ENCODE results near the gene PHLDB2. TPM values are rescaled to one million over a fixed set of nuclear protein-coding genes. Genes with fewer than 3 reads are reported as not detected.

PHLDB2 gene
- total RNA-seq, 2 experiments from 2014 or later: 1.2 to 2.4 TPM

- ATAC-seq (no peak), DNase-seq (no peak)
- Mint-ChIP-seq H3K9me3 (no peaks in the 10 kb centered on the region), H3K4me1 (ENCODE audit: low read depth) (no peaks in the 10 kb centered on the region), H3K27me3 (no peaks in the 10 kb centered on the region), H3K27ac (no peak overlapping the region), H3K4me3 (no peak overlapping the region), H3K36me3 (ENCODE audit: low read depth) (no peaks in the 10 kb centered on the region)
- POLR2A ChIA-PET: no interaction called here
- CTCF ChIA-PET: interaction anchor here (1.5 kb wide), 1 partner anchor 114 kb away, joined by 3 read pairs; no protein-coding TSS in a partner anchor
- intact Hi-C loops (cut with micrococcal nuclease): no loop called here
- TF ChIP-seq, protein P1, sequence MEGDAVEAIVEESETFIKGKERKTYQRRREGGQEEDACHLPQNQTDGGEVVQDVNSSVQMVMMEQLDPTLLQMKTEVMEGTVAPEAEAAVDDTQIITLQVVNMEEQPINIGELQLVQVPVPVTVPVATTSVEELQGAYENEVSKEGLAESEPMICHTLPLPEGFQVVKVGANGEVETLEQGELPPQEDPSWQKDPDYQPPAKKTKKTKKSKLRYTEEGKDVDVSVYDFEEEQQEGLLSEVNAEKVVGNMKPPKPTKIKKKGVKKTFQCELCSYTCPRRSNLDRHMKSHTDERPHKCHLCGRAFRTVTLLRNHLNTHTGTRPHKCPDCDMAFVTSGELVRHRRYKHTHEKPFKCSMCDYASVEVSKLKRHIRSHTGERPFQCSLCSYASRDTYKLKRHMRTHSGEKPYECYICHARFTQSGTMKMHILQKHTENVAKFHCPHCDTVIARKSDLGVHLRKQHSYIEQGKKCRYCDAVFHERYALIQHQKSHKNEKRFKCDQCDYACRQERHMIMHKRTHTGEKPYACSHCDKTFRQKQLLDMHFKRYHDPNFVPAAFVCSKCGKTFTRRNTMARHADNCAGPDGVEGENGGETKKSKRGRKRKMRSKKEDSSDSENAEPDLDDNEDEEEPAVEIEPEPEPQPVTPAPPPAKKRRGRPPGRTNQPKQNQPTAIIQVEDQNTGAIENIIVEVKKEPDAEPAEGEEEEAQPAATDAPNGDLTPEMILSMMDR (IDR thresholded peaks at IDR 0.05): no peak
Observed at GRCh38 chr3:111929484-111929883, 70.4 kb downstream of the PHLDB2 start.

DNA sequence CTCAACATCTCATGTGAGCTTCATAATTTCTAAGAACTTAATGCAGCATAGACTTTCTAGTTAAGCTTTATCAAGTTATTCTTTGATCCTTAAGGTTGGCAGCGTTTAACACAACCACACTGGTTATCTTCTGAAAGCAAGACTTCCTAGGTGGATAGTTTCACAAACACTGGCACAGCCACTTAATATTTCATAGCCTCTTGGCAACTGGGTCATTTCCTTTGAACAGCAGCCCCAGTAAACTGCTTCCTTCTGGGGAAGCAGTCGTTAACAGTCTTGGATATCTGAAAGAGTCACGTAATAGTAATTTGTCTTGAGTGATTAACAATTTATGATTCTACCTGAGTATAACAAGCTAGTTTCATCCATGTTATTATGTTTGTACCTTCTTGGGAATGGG lies 73.9 kb downstream of the PHLDB2 start:
- Mint-ChIP-seq H3K27me3 (no peaks in the 10 kb centered on the region), H3K36me3 (ENCODE audit: low read depth) (no peaks in the 10 kb centered on the region), H3K27ac (no peak overlapping the region), H3K4me1 (ENCODE audit: low read depth) (no peaks in the 10 kb centered on the region), H3K9me3 (no peaks in the 10 kb centered on the region), H3K4me3 (no peak overlapping the region)
- no peak for DNase-seq
- POLR2A ChIA-PET: no interaction called here
- TF ChIP-seq, protein P1 (IDR thresholded peaks at IDR 0.05): no peak
- intact Hi-C loops (cut with micrococcal nuclease): no loop called here
- CTCF ChIA-PET: interaction anchor here (1.0 to 1.4 kb wide), 3 partner anchors 58 to 215 kb away, joined by 3 read pairs; no protein-coding TSS in a partner anchor
- ATAC-seq: no peak

DNA sequence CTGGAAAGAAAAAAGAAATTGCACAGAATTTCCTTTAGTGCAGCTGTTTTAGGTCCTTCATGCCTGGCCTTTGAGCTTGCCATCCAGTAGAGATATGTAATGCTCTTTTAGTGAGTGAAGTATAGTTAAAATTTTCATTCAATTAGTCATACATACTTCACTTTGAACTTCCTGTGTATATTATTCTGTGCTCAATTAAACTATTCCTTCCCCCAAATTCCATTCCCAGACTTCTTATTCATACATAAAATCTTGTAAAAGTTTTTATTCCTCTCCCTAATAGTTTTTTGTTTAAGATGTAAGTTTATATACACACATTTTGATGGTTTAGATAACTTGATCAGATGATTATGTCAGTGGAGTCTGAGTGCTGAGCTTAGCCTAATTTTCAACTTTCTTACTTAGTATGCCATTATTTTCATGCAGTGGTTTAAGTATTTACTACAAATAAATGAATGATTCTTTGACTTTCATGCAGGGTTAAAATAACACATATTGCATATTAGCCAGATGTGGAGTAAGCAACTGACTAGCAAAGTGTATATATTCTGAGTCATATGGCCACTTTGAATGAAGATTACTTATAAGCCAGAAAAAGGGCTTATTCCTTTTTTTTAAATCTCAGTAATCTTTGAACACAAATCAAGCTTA lies 77.3 kb downstream of the PHLDB2 start:
- no peak overlapping the region for H3K27ac Mint-ChIP-seq
- POLR2A ChIA-PET: interaction anchor here (1.1 kb wide), 1 partner anchor 18 kb away, joined by 3 read pairs; no protein-coding TSS in a partner anchor
- H3K27me3 Mint-ChIP-seq: no peaks in the 10 kb centered on the region
- DNase-seq: no peak
- H3K36me3 Mint-ChIP-seq (ENCODE audit: low read depth): no peaks in the 10 kb centered on the region
- no peak overlapping the region for H3K4me3 Mint-ChIP-seq
- CTCF ChIA-PET: interaction anchor here (1.2 to 2.1 kb wide), 2 partner anchors 31 to 78 kb away, joined by 3 to 5 read pairs; no protein-coding TSS in a partner anchor
- intact Hi-C loops (cut with micrococcal nuclease): no loop called here
- TF ChIP-seq, protein P1 (IDR thresholded peaks at IDR 0.05): no peak
- no peaks in the 10 kb centered on the region for H3K9me3 Mint-ChIP-seq
- H3K4me1 Mint-ChIP-seq (ENCODE audit: low read depth): no peaks in the 10 kb centered on the region
- no peak for ATAC-seq

DNA sequence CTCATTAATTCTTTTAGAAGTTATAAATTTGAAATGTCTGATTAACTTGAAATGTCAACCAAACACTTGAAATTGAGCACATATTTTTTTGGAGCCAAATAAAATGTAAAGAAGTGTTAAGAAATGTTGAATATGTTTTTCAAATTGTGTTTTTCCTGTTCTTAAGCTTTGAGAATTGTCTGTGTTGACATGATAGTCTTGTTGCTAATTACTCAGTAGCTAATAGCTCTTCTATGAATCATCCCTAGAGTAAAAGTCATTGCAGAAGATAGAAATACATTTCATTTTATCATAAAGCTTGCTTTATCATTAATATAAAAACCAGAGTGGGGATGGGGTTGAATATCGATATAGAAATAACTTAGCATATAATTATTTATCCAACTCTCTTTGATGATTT lies 77.9 kb downstream of the PHLDB2 start:
- Mint-ChIP-seq H3K9me3 (no peaks in the 10 kb centered on the region), H3K4me1 (ENCODE audit: low read depth) (no peaks in the 10 kb centered on the region), H3K4me3 (no peak overlapping the region), H3K27me3 (no peaks in the 10 kb centered on the region), H3K36me3 (ENCODE audit: low read depth) (no peaks in the 10 kb centered on the region), H3K27ac (no peak overlapping the region)
- DNase-seq (no peak), ATAC-seq (no peak)
- CTCF ChIA-PET: interaction anchor here (1.2 to 2.1 kb wide), 2 partner anchors 31 to 77 kb away, joined by 3 to 5 read pairs; no protein-coding TSS in a partner anchor
- POLR2A ChIA-PET: interaction anchor here (1.1 kb wide), 1 partner anchor 17 kb away, joined by 3 read pairs; no protein-coding TSS in a partner anchor
- intact Hi-C loops (cut with micrococcal nuclease): no loop called here
- TF ChIP-seq, protein P1 (IDR thresholded peaks at IDR 0.05): no peak

DNA sequence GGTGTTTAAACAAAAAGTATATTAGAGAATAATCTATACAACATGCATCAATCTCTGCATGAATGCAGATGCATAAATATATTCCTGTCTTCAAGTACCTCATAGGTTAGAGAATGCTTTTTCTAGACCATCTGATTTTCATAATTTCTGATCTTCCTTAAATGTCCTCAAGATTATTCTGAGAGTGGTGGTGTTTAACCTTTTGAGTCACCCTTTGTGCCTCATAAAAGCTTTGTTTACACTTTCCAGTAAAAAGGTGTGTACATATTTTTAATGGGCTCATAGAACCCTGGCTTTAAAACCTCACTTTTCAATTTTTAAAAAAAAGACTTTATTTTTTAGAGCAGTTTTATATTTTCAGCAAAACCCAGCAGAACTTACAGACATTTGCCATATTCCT lies 78.8 kb downstream of the PHLDB2 start:
- Mint-ChIP-seq H3K36me3 (ENCODE audit: low read depth) (no peaks in the 10 kb centered on the region), H3K9me3 (no peaks in the 10 kb centered on the region), H3K27ac (no peak overlapping the region), H3K4me3 (no peak overlapping the region), H3K4me1 (ENCODE audit: low read depth) (no peaks in the 10 kb centered on the region), H3K27me3 (no peaks in the 10 kb centered on the region)
- DNase-seq (no peak), ATAC-seq (no peak)
- TF ChIP-seq, protein P1 (IDR thresholded peaks at IDR 0.05): no peak
- CTCF ChIA-PET: no interaction called here
- POLR2A ChIA-PET: no interaction called here
- intact Hi-C loops (cut with micrococcal nuclease): no loop called here

Data from activated CD8-positive, alpha-beta T cell treated with anti-CD3 and anti-CD28 coated beads for 36 hours (primary cell).